K562 (cell line): ENCODE data around the gene IL10. TPM values are rescaled to one million over a fixed set of nuclear protein-coding genes. Genes with fewer than 3 reads are reported as not detected.

Source experiments
- BDP1 ChIP-seq: IDR thresholded peaks from 3 replicates; pipeline ENCODE4 v1.6.1; 2011; ENCODE audit not compliant: insufficient read length, insufficient read depth
- CBFB ChIP-seq: sonication (generic); formaldehyde crosslinking; IDR thresholded peaks from 2 replicates; pipeline ENCODE4 v1.4.0; 2020; ENCODE audit warnings: mild to moderate bottlenecking, missing genetic modification reagents
- COPS2 ChIP-seq: fragments of 450-650 bp; conservative IDR thresholded peaks from 2 replicates; pipeline ENCODE4 v1.6.1; 2016; ENCODE audit warnings: mild to moderate bottlenecking, moderate library complexity
- ELF2 ChIP-seq: fragments of 250-450 bp; sonication (Bioruptor Pico); IDR thresholded peaks from 2 replicates; pipeline ENCODE4 v1.5.0; 2021; ENCODE audit warnings: mild to moderate bottlenecking
- GABPB2 ChIP-seq: fragments of 250-450 bp; sonication (Bioruptor Pico); conservative IDR thresholded peaks from 2 replicates; pipeline ENCODE4 v1.5.1; 2021; ENCODE audit warnings: mild to moderate bottlenecking
- HCFC1 ChIP-seq: IDR thresholded peaks from 2 replicates; pipeline ENCODE4 v1.6.1; 2012; ENCODE audit warnings: low read depth, low read length, improper control_type of control experiment
- HLTF ChIP-seq: fragments of 450-650 bp; IDR thresholded peaks from 2 replicates; pipeline ENCODE4 v1.6.1; 2016
- NCOA1 ChIP-seq: fragments of 450-650 bp; IDR thresholded peaks from 2 replicates; pipeline ENCODE4 v1.6.1; 2016; ENCODE audit warnings: low read depth
- NR2C1 ChIP-seq, 2 experiments: fragments of 450-650 bp; IDR thresholded peaks; 2 replicates each; pipeline ENCODE4 v1.6.1; 2017; ENCODE audit warnings: mild to moderate bottlenecking in 2 of 2, antibody characterized with exemption in 1 of 2, inconsistent platforms in 1 of 2, missing compliant biosample characterization in 1 of 2, missing genetic modification characterization in 1 of 2
- PCBP2 ChIP-seq: fragments of 200-400 bp; formaldehyde crosslinking; IDR thresholded peaks from 2 replicates; pipeline ENCODE4 v1.6.1; 2018; ENCODE audit warnings: low read length, low read depth, mild to moderate bottlenecking, moderate library complexity; ENCODE audit not compliant: poor library complexity, severe bottlenecking
- SIN3A ChIP-seq, 2 experiments: fragments of 150-350 bp in 1 of 2; IDR thresholded peaks; 2 replicates each; pipeline ENCODE4 v1.6.1; 2011 to 2016; ENCODE audit warnings: borderline replicate concordance in 2 of 2, low read depth in 2 of 2, low read length in 2 of 2, mild to moderate bottlenecking in 2 of 2, moderate library complexity in 2 of 2; ENCODE audit not compliant: control insufficient read depth in 1 of 2
- SRSF3 ChIP-seq: fragments of 200-400 bp; formaldehyde crosslinking; IDR thresholded peaks from 2 replicates; pipeline ENCODE4 v1.6.1; 2016; ENCODE audit warnings: mild to moderate bottlenecking, low read length, moderate library complexity; ENCODE audit not compliant: insufficient read depth
- TEAD2 ChIP-seq: fragments of 450-650 bp; IDR thresholded peaks from 2 replicates; pipeline ENCODE4 v1.6.1; 2016; ENCODE audit warnings: missing genetic modification characterization, control low read depth, missing compliant biosample characterization
- ZNF184 ChIP-seq: sonication (generic); formaldehyde crosslinking; IDR thresholded peaks from 2 replicates; pipeline ENCODE4 v1.5.0; 2020; ENCODE audit warnings: missing genetic modification reagents
- ZNF324 ChIP-seq: fragments of 250-450 bp; sonication (Bioruptor Pico); IDR thresholded peaks from 2 replicates; pipeline ENCODE4 v1.4.0; 2020; ENCODE audit warnings: mild to moderate bottlenecking
- ZNF354B ChIP-seq: fragments of 250-450 bp; sonication (Bioruptor Pico); IDR thresholded peaks from 2 replicates; pipeline ENCODE4 v1.4.0; 2020
- polyA plus RNA-seq, 8 experiments: library from polyadenylated mRNA; depleted of rRNA in 4 of 8; stranded (reverse) in 5 of 8; unstranded in 3 of 8; fragments of >200 nt; fragmentation: Nextera tagmentation in 2 of 8; fragmentation: Illumina TruSeq in 1 of 8; extraction: Ambion mirVana in 2 of 8; extraction: Trizol in 1 of 8; gene quantifications; 2 replicates each; pipeline versions ENCODE4 v1.2.1 to v1.2.3, GENCODE V29; 2011 to 2014; ENCODE audit warnings: inconsistent platforms in 1 of 8, missing spikeins in 1 of 8
- total RNA-seq, 7 experiments: library from RNA; depleted of rRNA in 6 of 7; stranded (reverse); fragments of >200 nt in 6 of 7; fragmentation: Illumina TruSeq in 2 of 7; extraction: Trizol in 2 of 7; gene quantifications; 2 replicates each; pipeline versions ENCODE4 v1.2.1 to v1.2.3, GENCODE V29; 2011 to 2021; ENCODE audit warnings: low replicate concordance in 1 of 7
- TF ChIP-seq, protein P1 (sequence below): sonication (generic); formaldehyde crosslinking; IDR thresholded peaks from 2 replicates; pipeline ENCODE4 v1.8.0; 2022; ENCODE audit warnings: mild to moderate bottlenecking, missing genetic modification reagents, borderline replicate concordance
- TF ChIP-seq, protein P2 (sequence below): sonication (generic); formaldehyde crosslinking; IDR thresholded peaks from 2 replicates; pipeline ENCODE4 v1.8.1; 2023; ENCODE audit warnings: missing genetic modification reagents, mild to moderate bottlenecking, borderline replicate concordance
- TF ChIP-seq, protein P3 (sequence below), 2 experiments: fragments of 450-650 bp in 1 of 2; sonication (generic) in 1 of 2; formaldehyde crosslinking in 1 of 2; IDR thresholded peaks in 1 of 2; conservative IDR thresholded peaks in 1 of 2; 2 replicates each; pipeline versions ENCODE4 v1.6.1 to v1.8.1; 2016 to 2023; ENCODE audit warnings: mild to moderate bottlenecking in 2 of 2, moderate library complexity in 2 of 2, inconsistent platforms in 1 of 2, missing genetic modification reagents in 1 of 2

Gene IL10
- total and polyA plus RNA-seq, 9 of the 15 experiments (the other 6 are each of a cell fraction or from before 2014, with no cell fraction given), result 0.29 TPM; not detected in 8

DNA sequence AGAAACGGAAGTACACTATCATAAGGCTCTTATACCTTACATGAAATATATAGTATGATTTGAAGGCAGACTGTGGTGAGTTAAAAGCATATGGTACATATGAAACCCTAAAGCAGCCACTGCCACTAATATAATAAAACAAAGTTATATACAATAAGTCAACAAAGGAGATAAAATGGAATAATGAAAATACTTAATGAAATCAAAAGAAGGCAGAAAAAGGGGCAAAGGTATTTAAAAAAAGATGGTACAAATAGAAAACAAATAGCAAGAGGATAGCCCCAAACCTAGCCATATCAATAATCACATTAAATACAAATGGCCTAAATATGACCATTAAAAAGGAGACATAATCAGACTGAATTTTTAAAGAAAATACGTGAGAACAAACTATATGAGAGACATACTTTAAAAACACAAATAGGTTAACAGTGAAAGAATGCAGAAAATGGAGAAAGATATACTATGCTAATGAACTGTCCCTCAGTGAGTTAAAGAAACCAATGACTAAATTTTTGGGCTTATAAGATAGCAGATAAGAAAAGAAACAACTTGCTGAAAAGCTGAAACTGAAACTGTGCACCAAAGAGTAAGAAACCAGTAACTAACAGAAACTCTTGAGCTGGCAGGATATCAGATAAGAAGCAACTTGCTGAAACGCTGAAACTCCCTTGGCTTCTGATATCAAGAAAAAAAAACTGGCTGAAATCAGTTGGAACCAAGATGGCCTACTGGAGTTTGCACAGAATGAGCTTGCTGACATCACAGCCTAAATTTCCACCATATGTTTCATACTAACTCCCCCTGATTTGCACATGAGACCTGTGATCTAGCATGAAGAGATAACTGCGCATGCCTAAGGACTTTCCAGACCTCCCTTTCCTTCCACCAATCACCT lies 44.3 kb upstream of the IL10 start (continued):
- no peak for TF ChIP-seq NR2C1 (IDR thresholded peaks at IDR 0.05)
- TF ChIP-seq NR2C1 (tag; IDR thresholded peaks at IDR 0.05), result no peak
- TF ChIP-seq CBFB (CRISPR knock-in tag), result no peak
- TF ChIP-seq BDP1, result no peak
- TF ChIP-seq NCOA1, result no peak
- TF ChIP-seq SRSF3, result no peak
- no peak for TF ChIP-seq PCBP2
- TF ChIP-seq ZNF184 (CRISPR knock-in tag), result no peak
- TF ChIP-seq, protein P1, sequence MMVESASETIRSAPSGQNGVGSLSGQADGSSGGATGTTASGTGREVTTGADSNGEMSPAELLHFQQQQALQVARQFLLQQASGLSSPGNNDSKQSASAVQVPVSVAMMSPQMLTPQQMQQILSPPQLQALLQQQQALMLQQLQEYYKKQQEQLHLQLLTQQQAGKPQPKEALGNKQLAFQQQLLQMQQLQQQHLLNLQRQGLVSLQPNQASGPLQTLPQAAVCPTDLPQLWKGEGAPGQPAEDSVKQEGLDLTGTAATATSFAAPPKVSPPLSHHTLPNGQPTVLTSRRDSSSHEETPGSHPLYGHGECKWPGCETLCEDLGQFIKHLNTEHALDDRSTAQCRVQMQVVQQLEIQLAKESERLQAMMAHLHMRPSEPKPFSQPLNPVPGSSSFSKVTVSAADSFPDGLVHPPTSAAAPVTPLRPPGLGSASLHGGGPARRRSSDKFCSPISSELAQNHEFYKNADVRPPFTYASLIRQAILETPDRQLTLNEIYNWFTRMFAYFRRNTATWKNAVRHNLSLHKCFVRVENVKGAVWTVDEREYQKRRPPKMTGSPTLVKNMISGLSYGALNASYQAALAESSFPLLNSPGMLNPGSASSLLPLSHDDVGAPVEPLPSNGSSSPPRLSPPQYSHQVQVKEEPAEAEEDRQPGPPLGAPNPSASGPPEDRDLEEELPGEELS (CRISPR knock-in tag), result no peak
- TF ChIP-seq HLTF, result peak; percentile 18; the same call in 1 of the 2 replicates
- TF ChIP-seq GABPB2 (CRISPR knock-in tag), result no peak
- TF ChIP-seq, protein P2, sequence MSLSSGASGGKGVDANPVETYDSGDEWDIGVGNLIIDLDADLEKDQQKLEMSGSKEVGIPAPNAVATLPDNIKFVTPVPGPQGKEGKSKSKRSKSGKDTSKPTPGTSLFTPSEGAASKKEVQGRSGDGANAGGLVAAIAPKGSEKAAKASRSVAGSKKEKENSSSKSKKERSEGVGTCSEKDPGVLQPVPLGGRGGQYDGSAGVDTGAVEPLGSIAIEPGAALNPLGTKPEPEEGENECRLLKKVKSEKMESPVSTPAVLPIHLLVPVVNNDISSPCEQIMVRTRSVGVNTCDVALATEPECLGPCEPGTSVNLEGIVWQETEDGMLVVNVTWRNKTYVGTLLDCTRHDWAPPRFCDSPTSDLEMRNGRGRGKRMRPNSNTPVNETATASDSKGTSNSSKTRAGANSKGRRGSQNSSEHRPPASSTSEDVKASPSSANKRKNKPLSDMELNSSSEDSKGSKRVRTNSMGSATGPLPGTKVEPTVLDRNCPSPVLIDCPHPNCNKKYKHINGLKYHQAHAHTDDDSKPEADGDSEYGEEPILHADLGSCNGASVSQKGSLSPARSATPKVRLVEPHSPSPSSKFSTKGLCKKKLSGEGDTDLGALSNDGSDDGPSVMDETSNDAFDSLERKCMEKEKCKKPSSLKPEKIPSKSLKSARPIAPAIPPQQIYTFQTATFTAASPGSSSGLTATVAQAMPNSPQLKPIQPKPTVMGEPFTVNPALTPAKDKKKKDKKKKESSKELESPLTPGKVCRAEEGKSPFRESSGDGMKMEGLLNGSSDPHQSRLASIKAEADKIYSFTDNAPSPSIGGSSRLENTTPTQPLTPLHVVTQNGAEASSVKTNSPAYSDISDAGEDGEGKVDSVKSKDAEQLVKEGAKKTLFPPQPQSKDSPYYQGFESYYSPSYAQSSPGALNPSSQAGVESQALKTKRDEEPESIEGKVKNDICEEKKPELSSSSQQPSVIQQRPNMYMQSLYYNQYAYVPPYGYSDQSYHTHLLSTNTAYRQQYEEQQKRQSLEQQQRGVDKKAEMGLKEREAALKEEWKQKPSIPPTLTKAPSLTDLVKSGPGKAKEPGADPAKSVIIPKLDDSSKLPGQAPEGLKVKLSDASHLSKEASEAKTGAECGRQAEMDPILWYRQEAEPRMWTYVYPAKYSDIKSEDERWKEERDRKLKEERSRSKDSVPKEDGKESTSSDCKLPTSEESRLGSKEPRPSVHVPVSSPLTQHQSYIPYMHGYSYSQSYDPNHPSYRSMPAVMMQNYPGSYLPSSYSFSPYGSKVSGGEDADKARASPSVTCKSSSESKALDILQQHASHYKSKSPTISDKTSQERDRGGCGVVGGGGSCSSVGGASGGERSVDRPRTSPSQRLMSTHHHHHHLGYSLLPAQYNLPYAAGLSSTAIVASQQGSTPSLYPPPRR (CRISPR knock-in tag), result no peak
- no peak for TF ChIP-seq SIN3A (IDR thresholded peaks at IDR 0.05; ENCODE audit: borderline replicate concordance in 2 of 2, control insufficient read depth in 1 of 2, low read depth in 2 of 2, low read length in 2 of 2)
- no peak for TF ChIP-seq TEAD2 (tag)
- no peak for TF ChIP-seq COPS2
- no peak for TF ChIP-seq ELF2 (CRISPR knock-in tag)
- TF ChIP-seq ZNF354B, result no peak
- no peak for TF ChIP-seq ZNF324
- TF ChIP-seq, protein P3, sequence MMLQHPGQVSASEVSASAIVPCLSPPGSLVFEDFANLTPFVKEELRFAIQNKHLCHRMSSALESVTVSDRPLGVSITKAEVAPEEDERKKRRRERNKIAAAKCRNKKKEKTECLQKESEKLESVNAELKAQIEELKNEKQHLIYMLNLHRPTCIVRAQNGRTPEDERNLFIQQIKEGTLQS (IDR thresholded peaks at IDR 0.05), result peak; percentile 41; the same call in 1 of the 2 replicates
- TF ChIP-seq, protein P3 (CRISPR knock-in tag; conservative IDR thresholded peaks at IDR 0.05), result no peak
- no peak for TF ChIP-seq HCFC1
